ENCODE measurements around the gene MACROD2. TPM values are rescaled to one million over a fixed set of nuclear protein-coding genes. Genes with fewer than 3 reads are reported as not detected.

The MACROD2 gene
- total and polyA plus RNA-seq, 2 of the 4 experiments (the other 2 are of a cell fraction): not detected

- no peak for ATAC-seq (ENCODE audit: low read depth)
- in situ Hi-C loops (cut with MboI; ENCODE audit: low sequenced_read_pairs) (no loop called here), dilution Hi-C loops (cut with HindIII; ENCODE audit: low sequenced_read_pairs, unreplicated experiment) (no loop called here), intact Hi-C loops (cut with micrococcal nuclease) (no loop called here)
- H4K5ac ChIP-seq (ENCODE audit: low read depth, low read length): no peak overlapping the region
- ChIA-PET CTCF (interaction anchor here (0.6 kb wide), 1 partner anchor 79 kb away, joined by 3 read pairs; no protein-coding TSS in a partner anchor), POLR2A (ENCODE audit: unreplicated experiment) (no interaction called here)
- TF ChIP-seq MAZ (IDR thresholded peaks at IDR 0.05; ENCODE audit: borderline replicate concordance, low read depth, low read length): no peak
- TF ChIP-seq RAD21 (IDR thresholded peaks at IDR 0.05; ENCODE audit: low read length): no peak
- TF ChIP-seq RCOR1 (IDR thresholded peaks at IDR 0.05; ENCODE audit: insufficient replicate concordance, low read length): no peak
- no peak for TF ChIP-seq SMC3 (IDR thresholded peaks at IDR 0.05; ENCODE audit: low read depth, low read length)
- no peak for TF ChIP-seq CEBPB (IDR thresholded peaks at IDR 0.05; ENCODE audit: low read depth, low read length)
- TF ChIP-seq BHLHE40 (IDR thresholded peaks at IDR 0.05; ENCODE audit: low read depth, low read length): no peak
- no peak for TF ChIP-seq MAFK (IDR thresholded peaks at IDR 0.05; ENCODE audit: low read depth, low read length)
- no peak for TF ChIP-seq USF2 (IDR thresholded peaks at IDR 0.05; ENCODE audit: low read depth, low read length)
- TF ChIP-seq RFX5 (IDR thresholded peaks at IDR 0.05; ENCODE audit: low read depth, low read length): no peak
- TF ChIP-seq FOS (IDR thresholded peaks at IDR 0.05; ENCODE audit: low read depth, low read length): no peak
- TF ChIP-seq, protein P1, sequence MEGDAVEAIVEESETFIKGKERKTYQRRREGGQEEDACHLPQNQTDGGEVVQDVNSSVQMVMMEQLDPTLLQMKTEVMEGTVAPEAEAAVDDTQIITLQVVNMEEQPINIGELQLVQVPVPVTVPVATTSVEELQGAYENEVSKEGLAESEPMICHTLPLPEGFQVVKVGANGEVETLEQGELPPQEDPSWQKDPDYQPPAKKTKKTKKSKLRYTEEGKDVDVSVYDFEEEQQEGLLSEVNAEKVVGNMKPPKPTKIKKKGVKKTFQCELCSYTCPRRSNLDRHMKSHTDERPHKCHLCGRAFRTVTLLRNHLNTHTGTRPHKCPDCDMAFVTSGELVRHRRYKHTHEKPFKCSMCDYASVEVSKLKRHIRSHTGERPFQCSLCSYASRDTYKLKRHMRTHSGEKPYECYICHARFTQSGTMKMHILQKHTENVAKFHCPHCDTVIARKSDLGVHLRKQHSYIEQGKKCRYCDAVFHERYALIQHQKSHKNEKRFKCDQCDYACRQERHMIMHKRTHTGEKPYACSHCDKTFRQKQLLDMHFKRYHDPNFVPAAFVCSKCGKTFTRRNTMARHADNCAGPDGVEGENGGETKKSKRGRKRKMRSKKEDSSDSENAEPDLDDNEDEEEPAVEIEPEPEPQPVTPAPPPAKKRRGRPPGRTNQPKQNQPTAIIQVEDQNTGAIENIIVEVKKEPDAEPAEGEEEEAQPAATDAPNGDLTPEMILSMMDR (conservative IDR thresholded peaks at IDR 0.05; ENCODE audit: low read depth, low read length): no peak
- no peak for TF ChIP-seq MXI1 (IDR thresholded peaks at IDR 0.05; ENCODE audit: borderline replicate concordance, low read depth, low read length)
- no peak for TF ChIP-seq NFE2L2 (IDR thresholded peaks at IDR 0.05; ENCODE audit: low read depth, low read length)
- TF ChIP-seq ELK1 (IDR thresholded peaks at IDR 0.05; ENCODE audit: borderline replicate concordance, low read depth, low read length): no peak
- TF ChIP-seq CHD1 (IDR thresholded peaks at IDR 0.05; ENCODE audit: low read depth, low read length): no peak
- TF ChIP-seq POLR2A (IDR thresholded peaks at IDR 0.05; ENCODE audit: low read depth, low read length): no peak
- H3K18ac ChIP-seq (ENCODE audit: low read depth, low read length): no peak overlapping the region
- no peak overlapping the region for H2AK9ac ChIP-seq (replicated peaks; ENCODE audit: low read depth, low read length, poor library complexity)
- no peak overlapping the region for H2BK20ac ChIP-seq (ENCODE audit: low read depth, low read length)
- no peak overlapping the region for H3K14ac ChIP-seq (replicated peaks; ENCODE audit: low read depth, low read length)
- no peak overlapping the region for H2AK5ac ChIP-seq (ENCODE audit: low read depth, low read length)
- no peak overlapping the region for H3K4me2 ChIP-seq (ENCODE audit: low read depth, low read length)
- no peak for DNase-seq
- no peaks in the 10 kb centered on the region for H3K27me3 ChIP-seq (ENCODE audit: control insufficient read depth, insufficient read depth, low read length)
- H2BK120ac ChIP-seq (ENCODE audit: low read depth, low read length): no peak overlapping the region
- H3K9ac ChIP-seq (ENCODE audit: low read depth, low read length): no peak overlapping the region
- BruUV-seq (replicated peaks): no TSS peak
- no peaks in the 10 kb centered on the region for H3K4me1 ChIP-seq (ENCODE audit: control insufficient read depth, insufficient read depth, low read length)
- no peaks in the 10 kb centered on the region for H3K79me1 ChIP-seq (ENCODE audit: low read depth in 1 of 2, low read length in 2 of 2)
- no peak overlapping the region for H2BK5ac ChIP-seq (ENCODE audit: low read depth, low read length, poor library complexity, severe bottlenecking)
- no peak overlapping the region for H2BK15ac ChIP-seq (ENCODE audit: low read depth, low read length)
- H3K36me3 ChIP-seq (ENCODE audit: control insufficient read depth, insufficient read depth, low read length): no peaks in the 10 kb centered on the region
- no peak overlapping the region for H4K91ac ChIP-seq (ENCODE audit: insufficient read depth, low read depth, low read length)
- H2AFZ ChIP-seq (replicated peaks; ENCODE audit: low read length, poor library complexity): no peak overlapping the region
- no peak overlapping the region for H3K27ac ChIP-seq (ENCODE audit: insufficient read depth, low read length)
- H3K9me1 ChIP-seq (ENCODE audit: insufficient read depth, low read length): no peaks in the 10 kb centered on the region
- H3K23ac ChIP-seq (ENCODE audit: low read depth, low read length): no peak overlapping the region
- no peak overlapping the region for H3K4ac ChIP-seq (ENCODE audit: low read depth, low read length)
- no peak overlapping the region for H4K8ac ChIP-seq (ENCODE audit: low read depth in 2 of 2, low read length in 2 of 2)
- H3K56ac ChIP-seq (ENCODE audit: extremely low read depth, insufficient read depth, low read length): no peak overlapping the region
- no peak overlapping the region for H3K4me3 ChIP-seq (ENCODE audit: insufficient read depth, low read depth, low read length)
- H4K20me1 ChIP-seq (ENCODE audit: insufficient read depth, low read length): no peaks in the 10 kb centered on the region
- H3K9me3 ChIP-seq (ENCODE audit: control insufficient read depth, insufficient read depth, low read length): peaks cover 1% of the 10 kb centered on the region; the same call in 1 of the 2 replicates
- no CpG with 5 or more reads among the region's 1 CpG for WGBS, 2 experiments (ENCODE audit: extremely low coverage in 2 of 2, insufficient read length in 1 of 2)
Measured at GRCh38 chr20:15575255-15575654, 1579.9 kb downstream of the MACROD2 start.

Measured in IMR-90 (cell line).